ENCODE measurements around the gene C21orf58. TPM values are rescaled to one million over a fixed set of nuclear protein-coding genes. Genes with fewer than 3 reads are reported as not detected.

The C21orf58 gene
- total RNA-seq, 4 donors from 2014 or later, result 0.44 to 2.4 (median 0.91) TPM

- DNase-seq (ENCODE audit: low spot score) (no peak), ATAC-seq (ENCODE audit: low FRiP score) (no peak)
- TF ChIP-seq, protein P1, sequence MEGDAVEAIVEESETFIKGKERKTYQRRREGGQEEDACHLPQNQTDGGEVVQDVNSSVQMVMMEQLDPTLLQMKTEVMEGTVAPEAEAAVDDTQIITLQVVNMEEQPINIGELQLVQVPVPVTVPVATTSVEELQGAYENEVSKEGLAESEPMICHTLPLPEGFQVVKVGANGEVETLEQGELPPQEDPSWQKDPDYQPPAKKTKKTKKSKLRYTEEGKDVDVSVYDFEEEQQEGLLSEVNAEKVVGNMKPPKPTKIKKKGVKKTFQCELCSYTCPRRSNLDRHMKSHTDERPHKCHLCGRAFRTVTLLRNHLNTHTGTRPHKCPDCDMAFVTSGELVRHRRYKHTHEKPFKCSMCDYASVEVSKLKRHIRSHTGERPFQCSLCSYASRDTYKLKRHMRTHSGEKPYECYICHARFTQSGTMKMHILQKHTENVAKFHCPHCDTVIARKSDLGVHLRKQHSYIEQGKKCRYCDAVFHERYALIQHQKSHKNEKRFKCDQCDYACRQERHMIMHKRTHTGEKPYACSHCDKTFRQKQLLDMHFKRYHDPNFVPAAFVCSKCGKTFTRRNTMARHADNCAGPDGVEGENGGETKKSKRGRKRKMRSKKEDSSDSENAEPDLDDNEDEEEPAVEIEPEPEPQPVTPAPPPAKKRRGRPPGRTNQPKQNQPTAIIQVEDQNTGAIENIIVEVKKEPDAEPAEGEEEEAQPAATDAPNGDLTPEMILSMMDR (IDR thresholded peaks at IDR 0.05), result no peak
Measured at GRCh38 chr21:46252840-46253239, 70.8 kb downstream of the C21orf58 start.

Other genes starting within 250 kb of the C21orf58 start
- 1,000 to 10,000 TPM in 1 of 4 donors, 100 to 1,000 TPM in 3; 480 to 1,153 (median 616) TPM for gene COL6A2, start 225.8 kb downstream of the C21orf58 start, total RNA-seq
- gene FTCD, start 168.3 kb downstream of the C21orf58 start, total RNA-seq, result not detected
- gene SPATC1L, start 139.4 kb downstream of the C21orf58 start, total RNA-seq, result 1 to 10 TPM in 3 of 4 donors, under 1 TPM in 1; 0.96 to 8.0 (median 2.8) TPM
- gene LSS, start 95.1 kb downstream of the C21orf58 start, total RNA-seq, result 100 to 1,000 TPM in 2 of 4 donors, 10 to 100 TPM in 2; 94.8 to 122 (median 108) TPM
- 100 to 1,000 TPM in 1 of 4 donors, 10 to 100 TPM in 3; 63.8 to 129 (median 76.6) TPM for gene MCM3AP, start 38.3 kb downstream of the C21orf58 start, total RNA-seq
- gene YBEY, start 37.5 kb downstream of the C21orf58 start, total RNA-seq, result 10 to 100 TPM in 1 of 4 donors, 1 to 10 TPM in 3; 5.4 to 12.7 (median 9.3) TPM
- 10 to 100 TPM; 23.0 to 51.7 (median 24.4) TPM for gene PCNT, start 286 bp upstream of the C21orf58 start, total RNA-seq
- 10 to 100 TPM; 25.9 to 57.4 (median 33.3) TPM for gene DIP2A, start 135.0 kb upstream of the C21orf58 start, total RNA-seq